HCT116 (cell line): Measurements from ENCODE around the gene CFAP54.

Experiments
- EZH2 ChIP-seq: fragments of 200-600 bp; sonication (generic); IDR thresholded peaks from 2 replicates; pipeline ENCODE4 v1.6.1; 2017; ENCODE audit warnings: antibody characterized with exemption, mixed run types
- EZH2phosphoT487 ChIP-seq: fragments of 200-600 bp; IDR thresholded peaks from 2 replicates; pipeline ENCODE4 v1.6.1; 2018; ENCODE audit warnings: antibody characterized with exemption, borderline replicate concordance
- JUND ChIP-seq: IDR thresholded peaks from 2 replicates; pipeline ENCODE4 v1.6.1; 2012
- POLR2AphosphoS5 ChIP-seq: IDR thresholded peaks from 2 replicates; pipeline ENCODE4 v1.6.1; 2011; ENCODE audit warnings: mild to moderate bottlenecking, low read depth, low read length, moderate library complexity
- SIN3A ChIP-seq: IDR thresholded peaks from 2 replicates; pipeline ENCODE4 v1.6.1; 2012; ENCODE audit warnings: low read depth
- SP1 ChIP-seq: IDR thresholded peaks from 2 replicates; pipeline ENCODE4 v1.6.1; 2012; ENCODE audit warnings: low read depth
- SRF ChIP-seq: IDR thresholded peaks from 2 replicates; pipeline ENCODE4 v1.6.1; 2012; ENCODE audit warnings: low read depth
- TCF7L2 ChIP-seq: IDR thresholded peaks from 2 replicates; pipeline ENCODE4 v1.7.0; 2011; ENCODE audit warnings: borderline replicate concordance, inconsistent platforms; ENCODE audit not compliant: insufficient read depth, insufficient read length; ENCODE audit errors: extremely low read depth
- YY1 ChIP-seq: IDR thresholded peaks from 2 replicates; pipeline ENCODE4 v1.6.1; 2011; ENCODE audit warnings: low read length, low read depth, moderate library complexity, mild to moderate bottlenecking; ENCODE audit not compliant: insufficient replicate concordance; ENCODE audit errors: extremely low read depth
- ZNF274 ChIP-seq: fragments of 200-500 bp; sonication (Bioruptor generic); IDR thresholded peaks from 2 replicates; pipeline ENCODE4 v1.6.1; 2014; ENCODE audit warnings: mild to moderate bottlenecking, low read depth, low read length, inconsistent platforms
- TF ChIP-seq, protein P1 (sequence below), 3 experiments: fragments of 200-600 bp in 1 of 3; sonication (generic) in 1 of 3; IDR thresholded peaks in 2 of 3; conservative IDR thresholded peaks in 1 of 3; 2 replicates each; pipeline ENCODE4 v1.5.1; 2012 to 2017; ENCODE audit warnings: low read depth in 2 of 3, low read length in 2 of 3, antibody characterized with exemption in 1 of 3, borderline replicate concordance in 1 of 3, control low read depth in 1 of 3, mild to moderate bottlenecking in 1 of 3, mixed read lengths in 1 of 3, mixed run types in 1 of 3, moderate library complexity in 1 of 3; ENCODE audit not compliant: insufficient read depth in 1 of 3

DNA sequence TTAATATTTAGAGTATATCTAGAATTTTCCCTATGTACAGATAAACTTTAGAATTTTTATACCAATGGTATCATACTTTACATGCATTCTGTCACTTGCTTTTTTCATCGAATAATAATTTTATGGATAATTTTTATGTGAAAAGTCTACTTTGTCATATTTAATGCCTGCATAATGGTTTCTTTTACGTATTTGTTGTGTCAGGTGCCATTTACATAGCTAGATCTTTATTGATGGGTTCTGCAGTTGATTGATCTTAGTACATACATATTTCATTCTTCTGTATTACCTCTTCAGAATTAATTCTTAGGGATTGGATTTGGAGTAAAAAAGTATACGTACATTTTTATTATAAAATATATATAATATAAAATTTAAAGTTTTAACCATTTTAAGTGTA lies 340.0 kb downstream of the CFAP54 start:
- TF ChIP-seq, protein P1, sequence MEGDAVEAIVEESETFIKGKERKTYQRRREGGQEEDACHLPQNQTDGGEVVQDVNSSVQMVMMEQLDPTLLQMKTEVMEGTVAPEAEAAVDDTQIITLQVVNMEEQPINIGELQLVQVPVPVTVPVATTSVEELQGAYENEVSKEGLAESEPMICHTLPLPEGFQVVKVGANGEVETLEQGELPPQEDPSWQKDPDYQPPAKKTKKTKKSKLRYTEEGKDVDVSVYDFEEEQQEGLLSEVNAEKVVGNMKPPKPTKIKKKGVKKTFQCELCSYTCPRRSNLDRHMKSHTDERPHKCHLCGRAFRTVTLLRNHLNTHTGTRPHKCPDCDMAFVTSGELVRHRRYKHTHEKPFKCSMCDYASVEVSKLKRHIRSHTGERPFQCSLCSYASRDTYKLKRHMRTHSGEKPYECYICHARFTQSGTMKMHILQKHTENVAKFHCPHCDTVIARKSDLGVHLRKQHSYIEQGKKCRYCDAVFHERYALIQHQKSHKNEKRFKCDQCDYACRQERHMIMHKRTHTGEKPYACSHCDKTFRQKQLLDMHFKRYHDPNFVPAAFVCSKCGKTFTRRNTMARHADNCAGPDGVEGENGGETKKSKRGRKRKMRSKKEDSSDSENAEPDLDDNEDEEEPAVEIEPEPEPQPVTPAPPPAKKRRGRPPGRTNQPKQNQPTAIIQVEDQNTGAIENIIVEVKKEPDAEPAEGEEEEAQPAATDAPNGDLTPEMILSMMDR (IDR thresholded peaks at IDR 0.05 in 2 of 3, conservative IDR thresholded peaks at IDR 0.05 in 1 of 3; ENCODE audit: borderline replicate concordance in 1 of 3, insufficient read depth in 1 of 3, low read depth in 2 of 3, low read length in 2 of 3), result no peak
- TF ChIP-seq SIN3A (no peak), EZH2phosphoT487 (no peak), POLR2AphosphoS5 (no peak), SP1 (no peak), EZH2 (no peak), TCF7L2 (no peak), ZNF274 (no peak), JUND (no peak), YY1 (no peak), SRF (no peak)
